CD4-positive, alpha-beta T cell (primary cell): Measurements from ENCODE around the gene TMSB4X. TPM values are rescaled to one million over a fixed set of nuclear protein-coding genes. Genes with fewer than 3 reads are reported as not detected.

Source experiments
- ATAC-seq: fragments of 200-7000 bp; cut with Tn5 transposase; one replicate; pipeline ENCODE4 v1.10.0; 2022; ENCODE audit warnings: mild to moderate bottlenecking; ENCODE audit not compliant: poor library complexity
- CTCF ChIA-PET: fragments of 350-600 bp; sonication (Branson Sonifier 250); formaldehyde crosslinking; loops from one replicate; lab custom pipeline; 2021; ENCODE audit warnings: antibody characterized with exemption, inconsistent platforms; lab: Charles Lee
- POLR2A ChIA-PET: fragments of 350-600 bp; sonication (Branson Sonifier 250); formaldehyde crosslinking; loops from one replicate; lab custom pipeline; 2021; ENCODE audit warnings: antibody characterized with exemption, inconsistent platforms; lab: Charles Lee
- DNase-seq, 14 experiments: peaks; one replicate each; pipeline ENCODE4 v3.0.0-alpha.2; 2013 to 2020; ENCODE audit warnings: mixed read lengths in 2 of 14
- H3K27ac ChIP-seq, 2 donors: one replicate each; pipeline versions ENCODE4 v1.5.1 to v1.7.0; 2013; ENCODE audit warnings: low read length in 2 of 2, low read depth in 1 of 2, mild to moderate bottlenecking in 1 of 2
- H3K27me3 ChIP-seq, 2 experiments: 1 replicate in 1 of 2; 2 replicates in 1 of 2; pipeline versions ENCODE4 v1.6.1 to v1.7.0; 2013; ENCODE audit warnings: low read length in 2 of 2, control low read depth in 1 of 2, mild to moderate bottlenecking in 1 of 2, moderate library complexity in 1 of 2; ENCODE audit not compliant: insufficient read depth in 2 of 2, control insufficient read depth in 1 of 2
- H3K36me3 ChIP-seq: one replicate; pipeline ENCODE4 v1.6.1; 2013; ENCODE audit warnings: low read length, control low read depth; ENCODE audit not compliant: insufficient read depth
- H3K4me1 ChIP-seq: one replicate; pipeline ENCODE4 v1.6.1; 2013; ENCODE audit warnings: low read length, control low read depth; ENCODE audit not compliant: insufficient read depth
- H3K4me3 ChIP-seq: one replicate; pipeline ENCODE4 v1.5.1; 2013; ENCODE audit warnings: mild to moderate bottlenecking, low read length, moderate library complexity
- H3K9me3 ChIP-seq, 2 experiments: 1 replicate in 1 of 2; 2 replicates in 1 of 2; pipeline versions ENCODE4 v1.6.1 to v1.7.0; 2013; ENCODE audit warnings: low read length in 2 of 2, mild to moderate bottlenecking in 2 of 2, control low read depth in 1 of 2, moderate library complexity in 1 of 2; ENCODE audit not compliant: control insufficient read depth in 1 of 2, insufficient read depth in 1 of 2
- H3K27ac Mint-ChIP-seq: one replicate; pipeline ENCODE4 v1.8.0; 2020; ENCODE audit warnings: mixed read lengths
- H3K27me3 Mint-ChIP-seq: one replicate; pipeline ENCODE4 v1.8.0; 2021; ENCODE audit warnings: mixed read lengths
- H3K36me3 Mint-ChIP-seq: one replicate; pipeline ENCODE4 v1.8.0; 2021; ENCODE audit warnings: low read depth, mixed read lengths
- H3K4me1 Mint-ChIP-seq: one replicate; pipeline ENCODE4 v1.8.0; 2021; ENCODE audit warnings: low read depth, mixed read lengths
- H3K4me3 Mint-ChIP-seq: one replicate; pipeline ENCODE4 v1.8.0; 2020; ENCODE audit warnings: mild to moderate bottlenecking, mixed read lengths
- H3K9me3 Mint-ChIP-seq: one replicate; pipeline ENCODE4 v1.8.0; 2020; ENCODE audit warnings: mixed read lengths
- intact Hi-C, 2 experiments: fragments of 100-400 bp; cut with DNase I in 1 of 2; cut with micrococcal nuclease in 1 of 2; formaldehyde crosslinking; loops; one replicate each; pipeline versions ENCODE4 v1.15.1 to v1.9.0; 2023 to 2025; cut with DNase I, micrococcal nuclease
- total RNA-seq, 174 experiments: library from RNA in 2 of 174; stranded (reverse) in 2 of 174; gene quantifications; one replicate each; pipeline ENCODE4 v1.2.3 and lab custom pipeline; 2021 to 2026
- TF ChIP-seq, protein P1 (sequence below): fragments of 200-600 bp; IDR thresholded peaks from one replicate; pipeline ENCODE4 v1.8.0; 2022; ENCODE audit warnings: antibody characterized with exemption, mild to moderate bottlenecking

The TMSB4X gene
- total RNA-seq, 2 experiments from 2014 or later, result 2,621 to 2,738 TPM

DNA sequence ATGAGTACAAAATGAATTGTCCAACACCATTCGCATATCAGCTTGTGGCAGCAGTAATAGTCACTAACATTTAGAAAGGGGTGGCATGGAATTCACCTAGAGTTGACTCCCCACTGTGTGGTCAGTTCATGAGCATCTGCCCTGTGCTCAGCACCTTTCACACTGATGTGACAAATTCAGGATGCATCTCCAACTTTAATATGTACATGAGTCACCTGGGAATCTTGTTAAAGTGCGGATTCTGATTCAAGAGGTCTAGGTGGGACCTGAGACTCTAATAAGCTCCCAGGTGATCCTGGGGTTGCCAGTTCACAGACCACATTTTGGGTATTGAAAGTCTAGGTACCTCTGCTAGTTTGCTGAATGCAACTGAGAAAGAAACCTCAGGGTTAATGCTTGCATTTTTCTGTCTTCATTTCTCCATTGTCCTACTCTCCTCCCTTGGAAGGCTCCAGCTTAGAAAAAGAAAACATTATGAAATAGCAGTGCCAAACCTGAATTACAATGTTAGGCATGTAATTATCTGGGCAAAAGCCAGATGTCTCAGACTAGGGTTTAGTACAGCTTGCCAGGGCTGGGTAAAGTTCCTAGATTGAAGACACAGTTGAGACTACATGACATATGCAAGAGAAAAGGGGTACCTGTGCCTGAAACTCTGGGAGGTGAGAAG, 32.7 kb downstream of the TMSB4X start:
- CTCF ChIA-PET, result interaction anchor here (0.5 to 1.3 kb wide), 5 partner anchors 10 to 69 kb away, joined by 3 to 5 read pairs (median 3); no protein-coding TSS in a partner anchor
- no peak overlapping the region for H3K27ac ChIP-seq
- Mint-ChIP-seq H3K9me3 (no peaks in the 10 kb centered on the region), H3K27me3 (no peaks in the 10 kb centered on the region), H3K27ac (peak overlapping the region; percentile 96), H3K4me1 (peaks cover 75% of the 10 kb centered on the region), H3K4me3 (peak overlapping the region; percentile 25), H3K36me3 (no peaks in the 10 kb centered on the region)
- no peaks in the 10 kb centered on the region for H3K27me3 ChIP-seq
- no peaks in the 10 kb centered on the region for H3K9me3 ChIP-seq
- POLR2A ChIA-PET, result interaction anchor here (0.8 to 21.5 kb wide), 8 partner anchors 8 to 80 kb away, joined by 3 to 502 read pairs (median 6); partner anchors contain the start of gene TMSB4X
- no peak overlapping the region for H3K4me3 ChIP-seq
- H3K4me1 ChIP-seq, result peaks cover 56% of the 10 kb centered on the region
- ATAC-seq (no peak), DNase-seq (no peak)
- no peaks in the 10 kb centered on the region for H3K36me3 ChIP-seq
- intact Hi-C loops, result loop anchor here in 1 of 2 experiments (10.0 kb wide), 1 partner anchor 53 kb away; no protein-coding TSS in a partner anchor
- TF ChIP-seq, protein P1, sequence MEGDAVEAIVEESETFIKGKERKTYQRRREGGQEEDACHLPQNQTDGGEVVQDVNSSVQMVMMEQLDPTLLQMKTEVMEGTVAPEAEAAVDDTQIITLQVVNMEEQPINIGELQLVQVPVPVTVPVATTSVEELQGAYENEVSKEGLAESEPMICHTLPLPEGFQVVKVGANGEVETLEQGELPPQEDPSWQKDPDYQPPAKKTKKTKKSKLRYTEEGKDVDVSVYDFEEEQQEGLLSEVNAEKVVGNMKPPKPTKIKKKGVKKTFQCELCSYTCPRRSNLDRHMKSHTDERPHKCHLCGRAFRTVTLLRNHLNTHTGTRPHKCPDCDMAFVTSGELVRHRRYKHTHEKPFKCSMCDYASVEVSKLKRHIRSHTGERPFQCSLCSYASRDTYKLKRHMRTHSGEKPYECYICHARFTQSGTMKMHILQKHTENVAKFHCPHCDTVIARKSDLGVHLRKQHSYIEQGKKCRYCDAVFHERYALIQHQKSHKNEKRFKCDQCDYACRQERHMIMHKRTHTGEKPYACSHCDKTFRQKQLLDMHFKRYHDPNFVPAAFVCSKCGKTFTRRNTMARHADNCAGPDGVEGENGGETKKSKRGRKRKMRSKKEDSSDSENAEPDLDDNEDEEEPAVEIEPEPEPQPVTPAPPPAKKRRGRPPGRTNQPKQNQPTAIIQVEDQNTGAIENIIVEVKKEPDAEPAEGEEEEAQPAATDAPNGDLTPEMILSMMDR, result no peak

DNA sequence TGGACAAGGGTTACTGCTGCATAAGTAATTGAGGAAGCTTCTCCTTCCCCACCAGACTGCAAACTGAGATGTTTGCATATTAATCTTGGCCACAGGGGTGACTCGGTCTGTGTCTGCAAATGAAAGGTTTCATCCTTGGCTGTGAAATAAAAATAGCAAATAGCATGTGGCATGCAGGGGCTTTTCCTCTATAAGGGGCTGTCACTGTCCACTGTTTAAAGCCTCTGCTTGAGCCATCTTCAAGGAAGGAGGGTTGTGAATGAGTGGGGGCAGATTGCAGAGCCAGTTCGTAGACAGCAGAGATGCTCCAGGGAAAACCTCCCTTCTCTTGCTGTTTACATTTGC, 33.3 kb downstream of the TMSB4X start:
- DNase-seq (no peak), ATAC-seq (no peak)
- H3K36me3 ChIP-seq, result no peaks in the 10 kb centered on the region
- peaks cover 60% of the 10 kb centered on the region for H3K4me1 ChIP-seq
- CTCF ChIA-PET, result interaction anchor here (0.6 to 1.3 kb wide), 2 partner anchors 13 to 61 kb away, joined by 3 to 5 read pairs; no protein-coding TSS in a partner anchor
- peak overlapping the region; percentile 96 for H3K27ac Mint-ChIP-seq
- POLR2A ChIA-PET, result interaction anchor here (0.8 to 21.5 kb wide), 6 partner anchors 9 to 80 kb away, joined by 3 to 502 read pairs (median 6); partner anchors contain the start of gene TMSB4X
- H3K4me3 Mint-ChIP-seq, result peak overlapping the region; percentile 25
- intact Hi-C loops, result loop anchor here in 1 of 2 experiments (10.0 kb wide), 1 partner anchor 53 kb away; no protein-coding TSS in a partner anchor
- H3K27ac ChIP-seq, result peak overlapping the region in 1 of 2 donors; percentile 7
- H3K9me3 ChIP-seq, result no peaks in the 10 kb centered on the region
- H3K4me3 ChIP-seq, result no peak overlapping the region
- no peaks in the 10 kb centered on the region for H3K36me3 Mint-ChIP-seq
- H3K9me3 Mint-ChIP-seq, result no peaks in the 10 kb centered on the region
- TF ChIP-seq, protein P1, result no peak
- no peaks in the 10 kb centered on the region for H3K27me3 ChIP-seq
- H3K4me1 Mint-ChIP-seq, result peaks cover 75% of the 10 kb centered on the region
- H3K27me3 Mint-ChIP-seq, result no peaks in the 10 kb centered on the region

DNA sequence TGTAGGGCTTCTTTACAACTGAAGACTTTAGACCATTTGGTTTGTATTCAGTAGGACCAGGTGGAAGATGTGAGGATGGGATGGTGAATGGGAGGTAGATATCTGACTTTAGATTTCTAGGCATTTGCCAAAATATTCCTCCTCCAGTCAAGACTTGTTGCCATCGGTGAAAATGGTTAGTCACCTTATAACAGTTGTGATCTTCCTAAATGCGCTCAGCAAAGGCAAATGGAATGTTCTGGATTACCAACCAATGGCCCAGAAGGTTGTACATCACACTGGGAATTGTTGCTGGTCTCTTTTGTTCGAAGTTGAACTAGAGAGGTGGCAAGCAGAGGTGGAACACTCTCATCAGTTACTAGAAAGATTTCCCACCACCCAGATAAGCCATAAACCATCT, 33.9 kb downstream of the TMSB4X start:
- no peaks in the 10 kb centered on the region for H3K36me3 ChIP-seq
- Mint-ChIP-seq H3K36me3 (no peaks in the 10 kb centered on the region), H3K4me3 (no peak overlapping the region), H3K9me3 (no peaks in the 10 kb centered on the region), H3K27ac (peak overlapping the region; percentile 96), H3K27me3 (no peaks in the 10 kb centered on the region), H3K4me1 (peaks cover 81% of the 10 kb centered on the region)
- H3K4me3 ChIP-seq, result no peak overlapping the region
- no peaks in the 10 kb centered on the region for H3K9me3 ChIP-seq
- H3K4me1 ChIP-seq, result peaks cover 59% of the 10 kb centered on the region
- peak overlapping the region in 1 of 2 donors; percentile 7 for H3K27ac ChIP-seq
- intact Hi-C loops, result loop anchor here in 1 of 2 experiments (10.0 kb wide), 1 partner anchor 54 kb away; no protein-coding TSS in a partner anchor
- ChIA-PET POLR2A (interaction anchor here (0.8 to 21.5 kb wide), 3 partner anchors 9 to 58 kb away, joined by 3 to 502 read pairs (median 9); partner anchors contain the start of gene TMSB4X), CTCF (no interaction called here)
- DNase-seq (no peak), ATAC-seq (no peak)
- H3K27me3 ChIP-seq, result no peaks in the 10 kb centered on the region
- TF ChIP-seq, protein P1, result no peak
